Omental fat pad (tissue), 4 donors: Measurements from ENCODE around the gene HAUS7. TPM values are rescaled to one million over a fixed set of nuclear protein-coding genes. Genes with fewer than 3 reads are reported as not detected.

Source experiments
- ATAC-seq: fragments of 150-250 bp; one replicate; pipeline ENCODE4 v1.9.1; 2016; ENCODE audit warnings: mild to moderate bottlenecking, moderate library complexity; ENCODE audit not compliant: low FRiP score
- DNase-seq: peaks from one replicate; pipeline ENCODE4 v3.0.0-alpha.2; 2019; ENCODE audit warnings: low spot score
- CTCF ChIP-seq, 3 donors: fragments of 450-650 bp; IDR thresholded peaks; one replicate each; pipeline ENCODE4 v1.5.1; 2016 to 2017; ENCODE audit warnings: antibody characterized with exemption in 3 of 3, mild to moderate bottlenecking in 3 of 3, moderate library complexity in 2 of 3
- total RNA-seq, 4 donors: library from RNA; depleted of rRNA; stranded (reverse); fragments of >200 nt; gene quantifications; one replicate each; pipeline ENCODE4 v1.1.0, GENCODE V29; 2016

HAUS7 gene
- total RNA-seq, 4 donors from 2014 or later, result 14.9 to 35.0 (median 23.9) TPM

- ATAC-seq, result peak; percentile 53
- no peak for DNase-seq
- TF ChIP-seq CTCF (IDR thresholded peaks at IDR 0.05), result no peak
Observed at GRCh38 chrX:153411255-153411987, 59.0 kb downstream of the HAUS7 start, which contains the start of gene ZFP92. ZFP92 (plus strand) TSS chrX:153411472; CDS start chrX:153418323, 6,851 bp downstream.

GRCh38 chrX:153410888-153411254 is 59.5 kb downstream of the HAUS7 start:
- no peak for TF ChIP-seq CTCF (IDR thresholded peaks at IDR 0.05)
- DNase-seq (no peak), ATAC-seq (no peak)

GRCh38 chrX:153410373-153410772 is 60.0 kb downstream of the HAUS7 start:
- DNase-seq (no peak), ATAC-seq (no peak)
- no peak for TF ChIP-seq CTCF (IDR thresholded peaks at IDR 0.05)

GRCh38 chrX:153409414-153410101 is 60.8 kb downstream of the HAUS7 start:
- no peak for TF ChIP-seq CTCF (IDR thresholded peaks at IDR 0.05)
- ATAC-seq (no peak), DNase-seq (no peak)

- no peak for TF ChIP-seq CTCF (IDR thresholded peaks at IDR 0.05)
- DNase-seq (no peak), ATAC-seq (no peak)
Observed at GRCh38 chrX:153408871-153409351, 61.5 kb downstream of the HAUS7 start.

DNA sequence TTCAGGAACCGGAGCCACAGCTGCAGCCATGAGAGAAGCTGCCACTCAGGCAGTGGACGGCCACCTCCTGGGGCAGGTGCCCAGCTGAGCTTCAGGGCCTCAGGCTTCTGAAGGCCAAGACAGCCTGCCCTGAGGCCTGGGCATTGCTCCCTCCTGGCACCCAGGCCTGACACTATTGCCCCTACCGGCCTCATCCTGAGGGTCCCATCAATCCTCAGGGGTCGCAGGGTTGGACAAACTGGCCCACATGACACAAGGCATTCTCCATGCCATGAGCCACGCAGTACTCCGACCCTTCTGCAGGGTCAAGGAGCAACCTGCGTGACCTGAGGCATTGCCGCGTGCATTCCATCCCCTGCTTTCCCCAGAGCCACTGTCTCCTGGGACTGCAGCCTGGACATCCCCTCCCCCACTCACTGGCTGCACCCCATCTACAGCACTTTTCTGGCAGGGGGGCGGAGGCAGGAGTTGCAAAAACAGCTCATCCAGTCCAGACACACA is 62.1 kb downstream of the HAUS7 start:
- no peak for ATAC-seq
- DNase-seq, result no peak
- no peak for TF ChIP-seq CTCF (IDR thresholded peaks at IDR 0.05)
